Thymus (tissue), 11 donors: ENCODE measurements around the gene IL1RAPL1. TPM values are rescaled to one million over a fixed set of nuclear protein-coding genes. Genes with fewer than 3 reads are reported as not detected.

Source experiments
- DNase-seq, 9 donors: peaks; one replicate each; pipeline ENCODE4 v3.0.0-alpha.2; 2013; ENCODE audit warnings: low spot score in 9 of 9, low read depth in 6 of 9, missing footprints in 1 of 9
- H3K27ac ChIP-seq, 2 donors: one replicate each; pipeline ENCODE4 v1.5.1; 2013; ENCODE audit warnings: control low read depth in 1 of 2, low read depth in 1 of 2, low read length in 1 of 2, mild to moderate bottlenecking in 1 of 2, moderate library complexity in 1 of 2
- H3K27me3 ChIP-seq, 2 donors: one replicate each; pipeline ENCODE4 v1.5.1; 2013; ENCODE audit warnings: low read length in 1 of 2; ENCODE audit not compliant: control insufficient read depth in 2 of 2, insufficient read depth in 1 of 2
- H3K36me3 ChIP-seq, 2 donors: one replicate each; pipeline ENCODE4 v1.5.1; 2013; ENCODE audit warnings: low read length in 1 of 2, mild to moderate bottlenecking in 1 of 2, moderate library complexity in 1 of 2; ENCODE audit not compliant: control insufficient read depth in 2 of 2, insufficient read depth in 2 of 2
- H3K4me1 ChIP-seq, 2 donors: one replicate each; pipeline ENCODE4 v1.5.1; 2013; ENCODE audit warnings: low read length in 2 of 2; ENCODE audit not compliant: control insufficient read depth in 2 of 2, insufficient read depth in 2 of 2
- H3K4me3 ChIP-seq, 2 donors: one replicate each; pipeline ENCODE4 v1.5.1; 2013; ENCODE audit warnings: low read length in 2 of 2, control low read depth in 1 of 2, mild to moderate bottlenecking in 1 of 2
- H3K9me3 ChIP-seq, 2 donors: one replicate each; pipeline ENCODE4 v1.5.1; 2013; ENCODE audit warnings: low read length in 1 of 2, mild to moderate bottlenecking in 1 of 2; ENCODE audit not compliant: control insufficient read depth in 2 of 2, insufficient read depth in 1 of 2
- WGBS: extraction: QIAGEN DNeasy Blood & Tissue Kit; methylation state at CpG from one replicate; pipeline ENCODE4 v1.1.7; 2013; 5-methylcytosine and 5-hydroxymethylcytosine counted together
- polyA plus RNA-seq: library from polyadenylated mRNA; stranded (reverse); fragments of 200-250 nt; gene quantifications from one replicate; pipeline ENCODE4 v1.2.3, GENCODE V29; 2013
- total RNA-seq: library from RNA; stranded (reverse); fragments of 120-200 nt; gene quantifications from one replicate; pipeline ENCODE4 v1.2.4, GENCODE V29; 2013
- donor health status: healthy.

The IL1RAPL1 gene
- total and polyA plus RNA-seq, 2 donors, result 0.02 to 0.33 TPM

- Histone ChIP-seq H3K4me1 (no peaks in the 10 kb centered on the region), H3K36me3 (no peaks in the 10 kb centered on the region), H3K27me3 (no peaks in the 10 kb centered on the region), H3K9me3 (no peaks in the 10 kb centered on the region), H3K4me3 (no peak overlapping the region), H3K27ac (no peak overlapping the region)
- no peak for DNase-seq
- WGBS, result 72% methylated on average over 5 of the region's 5 CpGs
These were observed 333.1 kb downstream of the IL1RAPL1 start for GRCh38 chrX:28920153-28920943.

GRCh38 chrX:28922106-28922505, 334.9 kb downstream of the IL1RAPL1 start:
- no peaks in the 10 kb centered on the region for H3K4me1 ChIP-seq
- no peaks in the 10 kb centered on the region for H3K9me3 ChIP-seq
- 94% methylated on average over 2 of the region's 2 CpGs for WGBS
- H3K27me3 ChIP-seq, result no peaks in the 10 kb centered on the region
- H3K36me3 ChIP-seq, result no peaks in the 10 kb centered on the region
- H3K27ac ChIP-seq, result no peak overlapping the region
- H3K4me3 ChIP-seq, result no peak overlapping the region
- DNase-seq, result no peak

- DNase-seq, result no peak
- no peaks in the 10 kb centered on the region for H3K9me3 ChIP-seq
- no peaks in the 10 kb centered on the region for H3K36me3 ChIP-seq
- WGBS, result 85% methylated on average over 3 of the region's 3 CpGs
- H3K4me1 ChIP-seq, result no peaks in the 10 kb centered on the region
- no peak overlapping the region for H3K4me3 ChIP-seq
- H3K27me3 ChIP-seq, result no peaks in the 10 kb centered on the region
- no peak overlapping the region for H3K27ac ChIP-seq
These were observed 359.6 kb downstream of the IL1RAPL1 start for GRCh38 chrX:28946846-28947245.

GRCh38 chrX:28960063-28960462, 372.8 kb downstream of the IL1RAPL1 start:
- H3K4me3 ChIP-seq, result no peak overlapping the region
- no peaks in the 10 kb centered on the region for H3K27me3 ChIP-seq
- no peaks in the 10 kb centered on the region for H3K4me1 ChIP-seq
- DNase-seq, result no peak
- no peaks in the 10 kb centered on the region for H3K36me3 ChIP-seq
- no peak overlapping the region for H3K27ac ChIP-seq
- WGBS, result 83% methylated on average over 4 of the region's 4 CpGs
- H3K9me3 ChIP-seq, result no peaks in the 10 kb centered on the region

- no peak for DNase-seq
- WGBS, result 67% methylated on average over 3 of the region's 3 CpGs
- no peaks in the 10 kb centered on the region for H3K4me1 ChIP-seq
These were observed 379.1 kb downstream of the IL1RAPL1 start for GRCh38 chrX:28966331-28966730.

GRCh38 chrX:28969126-28969525, 381.9 kb downstream of the IL1RAPL1 start:
- no peaks in the 10 kb centered on the region for H3K36me3 ChIP-seq
- H3K4me1 ChIP-seq, result no peaks in the 10 kb centered on the region
- no peaks in the 10 kb centered on the region for H3K27me3 ChIP-seq
- no peak for DNase-seq
- no peak overlapping the region for H3K4me3 ChIP-seq
- no peak overlapping the region for H3K27ac ChIP-seq
- no peaks in the 10 kb centered on the region for H3K9me3 ChIP-seq

More at GRCh38 chrX:28966331-28966730, 379.1 kb downstream of the IL1RAPL1 start:
- no peak overlapping the region for H3K4me3 ChIP-seq
- H3K9me3 ChIP-seq, result no peaks in the 10 kb centered on the region
- no peaks in the 10 kb centered on the region for H3K27me3 ChIP-seq
- H3K27ac ChIP-seq, result no peak overlapping the region
- no peaks in the 10 kb centered on the region for H3K36me3 ChIP-seq

GRCh38 chrX:28979877-28980276, 392.6 kb downstream of the IL1RAPL1 start:
- H3K9me3 ChIP-seq, result no peaks in the 10 kb centered on the region
- no peak for DNase-seq
- no peaks in the 10 kb centered on the region for H3K36me3 ChIP-seq
- no peak overlapping the region for H3K4me3 ChIP-seq
- no peaks in the 10 kb centered on the region for H3K27me3 ChIP-seq
- no peak overlapping the region for H3K27ac ChIP-seq
- H3K4me1 ChIP-seq, result no peaks in the 10 kb centered on the region
- WGBS, result 100% methylated on average over 1 of the region's 1 CpG

- no peak overlapping the region for H3K4me3 ChIP-seq
- no peak overlapping the region for H3K27ac ChIP-seq
- DNase-seq, result no peak
- no peaks in the 10 kb centered on the region for H3K36me3 ChIP-seq
- H3K9me3 ChIP-seq, result no peaks in the 10 kb centered on the region
- H3K27me3 ChIP-seq, result no peaks in the 10 kb centered on the region
- H3K4me1 ChIP-seq, result no peaks in the 10 kb centered on the region
These were observed 394.7 kb downstream of the IL1RAPL1 start for GRCh38 chrX:28981952-28982351.

GRCh38 chrX:28988246-28988645, 401.0 kb downstream of the IL1RAPL1 start:
- no peak for DNase-seq
- Histone ChIP-seq H3K27me3 (no peaks in the 10 kb centered on the region), H3K36me3 (no peaks in the 10 kb centered on the region), H3K4me3 (no peak overlapping the region), H3K9me3 (no peaks in the 10 kb centered on the region), H3K4me1 (no peaks in the 10 kb centered on the region), H3K27ac (no peak overlapping the region)
- whole genome bisulfite sequencing, result 51% methylated on average over 2 of the region's 2 CpGs
